Muscle layer of duodenum (tissue), 2 donors: ENCODE measurements around the gene CDR2L.
"Not testable (repeated sequence)": the region's sequence is repeated elsewhere in the genome, so short reads cannot be mapped to it uniquely, and the experiment has no call there.

Experiments
- H3K27ac ChIP-seq: one replicate; pipeline ENCODE4 v1.7.0; 2013; ENCODE audit warnings: mild to moderate bottlenecking, low read length
- H3K27me3 ChIP-seq: one replicate; pipeline ENCODE4 v1.7.0; 2013; ENCODE audit warnings: low read depth, mild to moderate bottlenecking, control low read depth, low read length
- H3K36me3 ChIP-seq, 2 donors: one replicate each; pipeline ENCODE4 v1.7.0; 2013; ENCODE audit warnings: low read length in 2 of 2, control low read depth in 1 of 2, mild to moderate bottlenecking in 1 of 2; ENCODE audit not compliant: insufficient read depth in 2 of 2, control insufficient read depth in 1 of 2
- H3K4me1 ChIP-seq, 2 donors: one replicate each; pipeline ENCODE4 v1.7.0; 2013; ENCODE audit warnings: low read length in 2 of 2, mild to moderate bottlenecking in 2 of 2, control low read depth in 1 of 2, moderate library complexity in 1 of 2; ENCODE audit not compliant: insufficient read depth in 2 of 2, control insufficient read depth in 1 of 2
- H3K4me3 ChIP-seq, 2 donors: one replicate each; pipeline ENCODE4 v1.7.0; 2013; ENCODE audit warnings: low read length in 2 of 2, low read depth in 1 of 2, mild to moderate bottlenecking in 1 of 2
- H3K9me3 ChIP-seq, 2 donors: one replicate each; pipeline ENCODE4 v1.7.0; 2013; ENCODE audit warnings: low read length in 2 of 2, control low read depth in 1 of 2, mild to moderate bottlenecking in 1 of 2; ENCODE audit not compliant: control insufficient read depth in 1 of 2
- donor health status: healthy.

Gene CDR2L

DNA sequence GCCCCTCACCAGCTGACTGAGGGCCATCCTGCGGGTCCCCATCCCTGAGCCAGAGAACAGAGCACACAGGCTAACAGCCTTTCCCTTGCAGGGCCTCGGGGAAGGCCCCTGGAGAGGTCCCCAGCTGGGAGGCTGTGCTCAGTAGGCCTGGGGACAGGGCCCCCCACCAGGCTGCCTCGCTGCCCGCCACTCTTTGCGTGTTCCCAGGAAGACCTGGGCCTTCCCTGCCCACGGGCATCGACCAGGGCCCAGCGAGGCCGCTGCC, 15.7 kb upstream of the CDR2L start:
- peak overlapping the region; percentile 65 to 76 for H3K4me3 ChIP-seq
- H3K27ac ChIP-seq: peak overlapping the region; percentile 67
- peaks cover 12% of the 10 kb centered on the region for H3K27me3 ChIP-seq
- peaks cover 0 to 8% of the 10 kb centered on the region in 2 donors for H3K4me1 ChIP-seq
- H3K9me3 ChIP-seq: no peaks in the 10 kb centered on the region
- H3K36me3 ChIP-seq: no peaks in the 10 kb centered on the region

DNA sequence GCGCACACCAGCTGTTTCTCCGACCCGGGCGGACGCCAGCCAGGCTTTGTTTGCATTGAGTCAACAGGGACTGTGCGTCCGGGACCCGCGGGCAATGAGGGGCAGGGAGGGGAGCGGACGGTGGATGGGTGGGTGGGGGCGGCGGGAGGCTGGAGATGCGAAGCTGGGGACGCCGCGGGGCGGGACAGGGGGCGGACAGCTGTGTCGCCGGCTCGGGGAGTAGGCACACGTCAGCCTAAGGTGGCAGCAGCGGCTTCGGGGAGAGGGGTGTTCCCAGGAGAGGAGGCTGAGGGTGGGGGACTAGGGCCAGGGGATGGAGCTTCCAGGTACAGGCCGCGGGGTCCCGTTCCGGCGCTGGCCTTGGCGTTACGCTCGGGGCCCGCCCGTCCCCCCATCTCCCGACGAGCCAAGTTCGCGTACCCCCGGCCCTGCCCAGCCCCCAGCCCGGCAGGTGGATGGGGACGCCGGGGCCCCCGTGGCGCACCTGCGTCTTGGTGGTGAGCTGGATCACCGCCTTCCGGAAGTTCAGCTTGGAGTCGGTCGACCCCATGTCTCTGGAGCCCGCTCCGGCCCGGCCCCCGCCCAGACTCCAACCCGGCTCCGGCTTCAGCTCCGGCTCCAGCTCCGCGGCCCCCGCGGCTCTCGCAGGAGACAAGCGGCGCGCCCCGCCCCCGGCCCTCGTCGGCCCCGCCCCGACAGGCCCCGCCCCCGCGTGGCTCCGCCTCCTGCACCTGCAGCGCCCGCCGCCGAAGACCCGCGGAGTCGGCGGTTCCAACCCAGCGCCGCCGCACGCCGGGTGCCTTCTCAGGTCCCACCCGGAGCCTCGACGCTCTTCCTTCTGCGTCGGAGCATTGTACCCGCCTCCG, 15.1 kb upstream of the CDR2L start, which contains the start of gene HID1:
TSS of gene HID1 (minus strand) at position 653 of the 866 bp plus-strand sequence. CDS start at position 550, 103 bp downstream.
- Histone ChIP-seq H3K27me3 (peaks cover 12% of the 10 kb centered on the region), H3K27ac (peak within 1 kb of the TSS; percentile 67)

DNA sequence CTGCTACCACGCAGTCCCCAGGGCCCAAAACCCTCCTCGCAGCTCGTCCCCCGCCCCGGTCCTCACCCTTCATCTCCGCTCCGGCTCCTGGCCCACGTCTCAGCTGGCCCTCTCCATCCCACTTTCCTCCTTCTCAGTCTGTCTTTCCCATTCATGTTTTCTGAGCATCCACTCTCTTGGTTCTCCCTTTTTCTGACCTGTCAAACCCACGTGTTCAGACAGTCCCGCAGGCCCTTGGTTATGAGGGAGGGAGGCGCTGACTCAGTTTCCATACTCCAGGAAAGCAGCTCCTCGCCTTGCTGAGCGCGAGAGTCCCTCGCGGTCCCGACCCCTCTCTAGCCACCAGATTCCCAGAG, 14.5 kb upstream of the CDR2L start:
- Histone ChIP-seq H3K27ac (peak overlapping the region; percentile 33), H3K27me3 (peaks cover 12% of the 10 kb centered on the region), H3K4me1 (peaks cover 0 to 8% of the 10 kb centered on the region in 2 donors), H3K4me3 (peak overlapping the region in 1 of 2 donors; percentile 76), H3K9me3 (no peaks in the 10 kb centered on the region), H3K36me3 (no peaks in the 10 kb centered on the region)

More for the DNA sequence above, 15.1 kb upstream of the CDR2L start, which contains the start of gene HID1:
- H3K4me3 ChIP-seq: peak within 1 kb of the TSS; percentile 65 to 76
- peaks cover 0 to 8% of the 10 kb centered on the region in 2 donors for H3K4me1 ChIP-seq
- H3K9me3 ChIP-seq: no peaks in the 10 kb centered on the region
- no peaks in the 10 kb centered on the region for H3K36me3 ChIP-seq

DNA sequence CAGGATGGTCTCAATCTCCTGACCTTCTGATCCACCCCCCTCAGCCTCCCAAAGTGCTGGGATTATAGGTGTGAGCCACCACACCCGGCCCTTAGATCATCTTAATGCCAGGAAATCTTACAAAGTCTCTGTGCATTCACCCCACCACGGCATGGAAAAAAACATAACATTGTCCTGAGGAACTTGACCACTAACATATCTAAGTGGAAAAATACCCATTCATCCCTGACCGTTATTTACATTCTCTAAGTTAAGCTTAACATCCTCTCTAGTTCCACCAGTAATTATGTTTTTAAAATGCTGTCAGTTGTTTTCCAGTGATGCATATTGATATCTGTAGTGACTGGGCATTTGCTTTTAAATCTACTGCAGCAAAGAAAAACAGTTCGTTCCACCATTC, 11.5 kb upstream of the CDR2L start:
- Histone ChIP-seq H3K4me3 (no peak overlapping the region), H3K9me3 (no peaks in the 10 kb centered on the region), H3K36me3 (no peaks in the 10 kb centered on the region), H3K27me3 (peaks cover 9% of the 10 kb centered on the region), H3K4me1 (peaks cover 0 to 6% of the 10 kb centered on the region in 2 donors), H3K27ac (no peak overlapping the region)

DNA sequence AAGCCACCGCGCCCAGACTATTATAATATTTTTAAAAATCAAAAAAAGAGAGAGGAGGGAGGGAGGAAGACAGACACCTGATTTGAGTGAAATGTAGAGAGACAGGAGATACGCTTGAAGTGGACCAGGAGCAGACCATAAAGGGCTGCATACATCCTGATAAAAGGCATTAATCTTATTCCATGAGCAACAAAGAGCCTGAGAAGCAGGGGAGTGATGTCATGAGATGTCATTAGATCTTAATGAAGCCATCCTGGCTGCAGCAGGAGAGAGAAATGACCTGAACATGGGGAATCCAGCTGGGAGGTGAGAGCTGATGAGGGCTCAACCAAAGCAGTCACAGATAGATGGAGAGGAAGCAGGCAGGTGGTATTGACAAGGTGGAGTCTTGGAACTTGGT, 9.6 kb upstream of the CDR2L start:
- H3K9me3 ChIP-seq: no peaks in the 10 kb centered on the region
- no peaks in the 10 kb centered on the region for H3K36me3 ChIP-seq
- H3K27me3 ChIP-seq: no peaks in the 10 kb centered on the region
- H3K27ac ChIP-seq: no peak overlapping the region
- no peak overlapping the region for H3K4me3 ChIP-seq
- H3K4me1 ChIP-seq: peaks cover 7 to 9% of the 10 kb centered on the region in 2 donors

DNA sequence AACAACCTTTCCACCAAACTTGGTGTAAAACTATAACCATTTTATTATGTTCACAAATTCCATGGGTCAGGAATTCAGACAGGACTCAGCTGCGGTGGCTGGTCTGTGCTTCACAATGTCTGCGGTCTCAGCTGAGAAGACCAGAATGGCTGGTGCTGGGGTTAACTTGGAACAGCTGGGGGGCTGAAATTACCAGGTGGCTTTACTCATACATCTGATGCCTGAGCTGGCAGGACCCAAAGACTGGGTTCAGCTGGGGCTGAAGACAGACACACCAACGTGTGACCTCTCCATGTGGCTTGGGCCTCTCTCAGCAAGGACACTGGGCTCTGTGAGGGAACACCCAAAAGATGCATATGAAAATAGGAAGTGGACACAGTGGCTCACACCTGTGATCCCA, 9.2 kb upstream of the CDR2L start:
- Histone ChIP-seq H3K4me3 (no peak overlapping the region), H3K36me3 (no peaks in the 10 kb centered on the region), H3K27ac (no peak overlapping the region), H3K27me3 (no peaks in the 10 kb centered on the region), H3K4me1 (peaks cover 7 to 9% of the 10 kb centered on the region in 2 donors), H3K9me3 (no peaks in the 10 kb centered on the region)

DNA sequence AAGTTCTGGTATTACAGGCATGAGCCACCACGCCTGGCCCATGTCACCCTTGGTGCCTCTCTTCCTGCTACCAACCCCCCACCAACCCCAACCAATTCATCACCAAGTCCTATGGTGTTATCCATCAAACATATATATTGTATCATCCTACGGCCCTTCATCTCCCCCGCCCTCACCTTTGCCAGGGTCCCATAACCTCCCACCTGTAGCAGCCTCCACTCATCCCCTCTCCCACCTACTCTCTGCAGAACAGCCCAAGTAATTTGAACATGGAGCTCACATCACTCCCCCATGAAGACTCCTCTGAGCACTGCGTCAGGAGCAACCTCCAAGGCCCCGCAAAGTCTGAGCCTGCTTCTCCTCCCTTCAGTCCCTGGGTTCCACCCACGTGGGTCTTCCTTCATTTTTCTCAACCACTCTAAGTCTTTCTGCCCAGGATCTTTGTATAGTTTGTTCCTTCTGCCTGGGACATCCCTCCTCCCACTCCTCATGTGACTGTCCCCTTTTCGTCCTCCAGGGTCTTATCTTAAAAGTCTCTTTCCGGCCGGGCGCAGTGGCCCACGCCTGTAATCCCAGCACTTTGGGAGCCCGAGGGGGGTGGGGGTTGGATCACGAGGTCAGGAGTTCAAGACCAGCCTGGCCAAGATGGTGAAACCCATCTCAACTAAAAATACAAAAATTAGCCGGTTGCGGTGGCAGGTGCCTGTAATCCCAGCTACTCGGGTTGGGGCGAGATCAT, 7.9 kb upstream of the CDR2L start:
- no peak overlapping the region for H3K27ac ChIP-seq
- no peaks in the 10 kb centered on the region for H3K9me3 ChIP-seq
- H3K36me3 ChIP-seq: no peaks in the 10 kb centered on the region
- H3K4me3 ChIP-seq: no peak overlapping the region
- peaks cover 7 to 9% of the 10 kb centered on the region in 2 donors for H3K4me1 ChIP-seq
- H3K27me3 ChIP-seq: no peaks in the 10 kb centered on the region

DNA sequence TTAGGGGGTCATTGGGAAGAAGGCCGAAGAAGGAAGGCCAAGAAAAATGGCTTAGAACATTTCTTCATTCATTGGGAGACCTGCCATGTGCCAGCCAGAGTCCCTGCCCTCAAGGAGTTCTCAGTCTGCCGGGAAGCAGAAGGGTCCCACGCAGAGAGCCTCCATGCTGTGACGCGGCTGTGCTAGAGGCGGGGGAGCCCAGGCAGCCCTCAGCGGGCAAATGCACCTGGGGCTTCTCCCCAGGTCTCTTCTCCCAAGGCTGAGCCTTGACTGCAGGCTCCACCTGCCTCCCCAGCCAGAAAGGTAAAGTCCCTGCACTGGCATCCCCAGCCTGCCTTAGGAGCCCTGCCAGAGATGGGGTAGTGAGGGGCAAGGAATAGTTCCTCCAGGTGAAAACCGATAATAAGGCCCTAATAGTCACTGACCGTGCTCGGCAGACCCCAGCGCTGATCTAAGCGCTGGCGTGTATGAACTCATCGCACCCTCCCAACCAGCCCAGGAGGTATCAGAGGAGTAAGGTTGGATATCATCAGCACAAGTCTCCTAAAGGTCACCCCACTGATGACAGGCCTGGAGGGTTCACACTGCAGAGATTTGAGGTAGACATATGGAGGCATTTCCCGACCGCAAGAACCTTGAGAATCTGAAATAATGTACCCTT, 6.0 kb upstream of the CDR2L start:
- no peaks in the 10 kb centered on the region for H3K9me3 ChIP-seq
- H3K36me3 ChIP-seq: no peaks in the 10 kb centered on the region
- H3K4me1 ChIP-seq: peaks cover 7 to 9% of the 10 kb centered on the region in 2 donors
- no peaks in the 10 kb centered on the region for H3K27me3 ChIP-seq
- peak overlapping the region; percentile 79 for H3K4me3 ChIP-seq
- H3K27ac ChIP-seq: peak overlapping the region; percentile 90

DNA sequence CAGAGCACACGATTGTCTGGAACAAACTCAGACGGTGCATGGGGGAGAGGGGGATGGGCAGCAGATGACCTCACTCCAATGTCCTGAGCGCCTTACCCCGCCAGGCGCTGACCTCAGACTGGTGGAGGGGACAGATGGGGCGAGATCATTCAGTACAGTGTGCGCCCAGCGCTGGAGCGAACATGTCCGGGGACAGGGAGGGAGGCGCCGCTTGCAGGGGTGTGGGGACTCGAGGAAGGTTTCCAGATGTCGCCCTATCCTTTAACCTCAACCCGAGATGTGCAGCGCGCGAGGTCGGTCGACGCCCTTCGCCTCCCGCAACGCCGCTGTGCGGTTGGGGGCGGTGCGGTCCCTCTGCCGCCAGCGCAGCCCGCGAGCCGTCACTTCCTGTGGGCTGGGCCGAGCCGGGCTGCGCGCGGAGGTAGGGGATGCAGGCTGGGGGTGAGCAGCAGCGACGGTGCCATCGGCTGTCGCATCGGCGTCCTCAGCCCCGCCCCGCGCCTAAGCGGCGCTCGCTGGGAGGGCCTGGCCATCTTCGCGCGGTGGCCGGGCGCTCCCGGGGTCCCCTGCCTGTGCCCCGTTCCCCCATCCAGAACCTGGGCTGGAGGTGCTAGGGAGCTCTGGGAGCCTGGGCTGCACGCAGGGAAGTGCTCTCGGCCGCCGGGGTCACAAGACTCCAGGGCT, 5.3 kb upstream of the CDR2L start:
- H3K4me3 ChIP-seq: peak overlapping the region; percentile 79
- peaks cover 7 to 13% of the 10 kb centered on the region in 2 donors for H3K4me1 ChIP-seq
- no peaks in the 10 kb centered on the region for H3K36me3 ChIP-seq
- H3K9me3 ChIP-seq: no peaks in the 10 kb centered on the region
- H3K27ac ChIP-seq: peak overlapping the region; percentile 90
- H3K27me3 ChIP-seq: no peaks in the 10 kb centered on the region

DNA sequence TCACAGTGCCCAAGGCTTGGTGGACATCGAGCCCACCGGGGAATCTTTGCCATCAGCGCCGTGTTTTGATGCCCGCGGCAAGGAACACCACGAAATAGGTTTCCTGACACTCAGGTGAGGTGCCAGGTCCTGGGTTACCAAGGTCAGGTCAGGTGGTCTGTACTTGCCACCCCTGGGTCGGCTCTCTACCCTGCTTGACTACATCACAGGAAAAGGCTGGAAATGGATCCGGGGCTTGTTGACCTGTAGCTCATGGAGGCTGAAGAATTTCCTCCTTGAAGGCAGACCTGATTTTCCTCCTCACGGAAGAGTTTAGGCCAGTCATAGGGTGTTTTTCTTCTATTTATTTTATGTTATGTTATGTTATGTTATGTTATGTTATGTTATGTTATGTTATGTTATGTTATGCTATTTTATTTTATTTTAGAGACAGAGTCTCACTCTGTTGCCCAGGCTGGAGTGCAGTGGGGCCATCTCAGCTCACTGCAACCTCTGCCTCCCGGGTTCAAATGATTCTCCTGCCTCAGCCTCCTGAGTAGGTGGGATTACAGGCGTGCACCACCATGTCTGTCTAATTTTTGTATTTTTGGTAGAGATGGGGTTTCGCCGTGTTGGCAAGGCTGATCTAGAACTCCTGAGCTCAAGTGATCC, 4.6 kb upstream of the CDR2L start:
- not testable (repeated sequence) for H3K9me3 ChIP-seq, H3K36me3 ChIP-seq, H3K27me3 ChIP-seq
- H3K27ac ChIP-seq: peak overlapping the region; percentile 90
- peaks cover 7 to 14% of the 10 kb centered on the region in 2 donors for H3K4me1 ChIP-seq
- H3K4me3 ChIP-seq: peak overlapping the region; percentile 79
